ENCODE data around the gene SRGAP3.

SRGAP3 gene

GRCh38 chr3:9110316-9110715, 139.1 kb downstream of the SRGAP3 start:
- ChIA-PET POLR2A (no interaction called here), CTCF (interaction anchor here (1.6 kb wide), 1 partner anchor 9 kb away, joined by 3 read pairs; no protein-coding TSS in a partner anchor)
- WGBS (ENCODE audit: insufficient coverage), result 98% methylated on average over 12 of the region's 12 CpGs
- Histone ChIP-seq H3K27ac (ENCODE audit: insufficient read depth in 1 of 2, low read depth in 1 of 2, low read length in 2 of 2, poor library complexity in 1 of 2, severe bottlenecking in 2 of 2) (no peak overlapping the region), H3K9me3 (ENCODE audit: control extremely low read depth in 1 of 5, control insufficient read depth in 4 of 5, insufficient read depth in 2 of 5, low read depth in 1 of 5, low read length in 4 of 5) (peaks cover 0 to 3% (median 0%) of the 10 kb centered on the region in 5 experiments), H3K4me1 (ENCODE audit: control extremely low read depth in 1 of 4, control insufficient read depth in 4 of 4, insufficient read depth in 4 of 4, low read length in 3 of 4) (no peaks in the 10 kb centered on the region), H3K4me3 (ENCODE audit: control insufficient read depth in 1 of 7, extremely low read depth in 1 of 7, insufficient read depth in 4 of 7, low read depth in 2 of 7, low read length in 6 of 7) (no peak overlapping the region), H3K27me3 (replicated peaks in 2 of 5; ENCODE audit: control insufficient read depth in 4 of 5, insufficient read depth in 5 of 5, low read length in 4 of 5) (no peaks in the 10 kb centered on the region), H3K36me3 (ENCODE audit: control insufficient read depth in 4 of 4, insufficient read depth in 4 of 4, low read length in 3 of 4) (no peaks in the 10 kb centered on the region)
- DNase-seq, result no peak

GRCh38 chr3:9109568-9109914, 139.9 kb downstream of the SRGAP3 start:
- ChIA-PET POLR2A (no interaction called here), CTCF (interaction anchor here (1.6 kb wide), 1 partner anchor 10 kb away, joined by 3 read pairs; no protein-coding TSS in a partner anchor)
- no peak overlapping the region for H3K4me3 ChIP-seq (ENCODE audit: control insufficient read depth in 1 of 7, extremely low read depth in 1 of 7, insufficient read depth in 4 of 7, low read depth in 2 of 7, low read length in 6 of 7)
- H3K4me1 ChIP-seq (ENCODE audit: control extremely low read depth in 1 of 4, control insufficient read depth in 4 of 4, insufficient read depth in 4 of 4, low read length in 3 of 4), result no peaks in the 10 kb centered on the region
- no peak overlapping the region for H3K27ac ChIP-seq (ENCODE audit: insufficient read depth in 1 of 2, low read depth in 1 of 2, low read length in 2 of 2, poor library complexity in 1 of 2, severe bottlenecking in 2 of 2)
- peaks cover 0 to 2% (median 0%) of the 10 kb centered on the region in 4 experiments for H3K36me3 ChIP-seq (ENCODE audit: control insufficient read depth in 4 of 4, insufficient read depth in 4 of 4, low read length in 3 of 4)
- no peaks in the 10 kb centered on the region for H3K27me3 ChIP-seq (replicated peaks in 2 of 5; ENCODE audit: control insufficient read depth in 4 of 5, insufficient read depth in 5 of 5, low read length in 4 of 5)
- H3K9me3 ChIP-seq (ENCODE audit: control extremely low read depth in 1 of 5, control insufficient read depth in 4 of 5, insufficient read depth in 2 of 5, low read depth in 1 of 5, low read length in 4 of 5), result peaks cover 0 to 3% (median 0%) of the 10 kb centered on the region in 5 experiments
- 100% methylated on average over 2 of the region's 3 CpGs for WGBS (ENCODE audit: insufficient coverage)
- DNase-seq, result no peak

- no peak overlapping the region for H3K4me3 ChIP-seq (ENCODE audit: control insufficient read depth in 1 of 7, extremely low read depth in 1 of 7, insufficient read depth in 4 of 7, low read depth in 2 of 7, low read length in 6 of 7)
- ChIA-PET CTCF (interaction anchor here (1.6 kb wide), 1 partner anchor 11 kb away, joined by 3 read pairs; no protein-coding TSS in a partner anchor), POLR2A (no interaction called here)
- no peaks in the 10 kb centered on the region for H3K4me1 ChIP-seq (ENCODE audit: control extremely low read depth in 1 of 4, control insufficient read depth in 4 of 4, insufficient read depth in 4 of 4, low read length in 3 of 4)
- DNase-seq, result no peak
- no peak overlapping the region for H3K27ac ChIP-seq (ENCODE audit: insufficient read depth in 1 of 2, low read depth in 1 of 2, low read length in 2 of 2, poor library complexity in 1 of 2, severe bottlenecking in 2 of 2)
- H3K9me3 ChIP-seq (ENCODE audit: control extremely low read depth in 1 of 5, control insufficient read depth in 4 of 5, insufficient read depth in 2 of 5, low read depth in 1 of 5, low read length in 4 of 5), result peaks cover 0 to 7% (median 0%) of the 10 kb centered on the region in 5 experiments
- H3K27me3 ChIP-seq (replicated peaks in 2 of 5; ENCODE audit: control insufficient read depth in 4 of 5, insufficient read depth in 5 of 5, low read length in 4 of 5), result no peaks in the 10 kb centered on the region
- WGBS (ENCODE audit: insufficient coverage), result 96% methylated on average over 8 of the region's 8 CpGs
- H3K36me3 ChIP-seq (ENCODE audit: control insufficient read depth in 4 of 4, insufficient read depth in 4 of 4, low read length in 3 of 4), result peaks cover 0 to 5% (median 0%) of the 10 kb centered on the region in 4 experiments
Measured at GRCh38 chr3:9108876-9109567, 140.4 kb downstream of the SRGAP3 start.

GRCh38 chr3:9107738-9108137, 141.7 kb downstream of the SRGAP3 start:
- Histone ChIP-seq H3K36me3 (ENCODE audit: control insufficient read depth in 4 of 4, insufficient read depth in 4 of 4, low read length in 3 of 4) (peaks cover 0 to 5% (median 0%) of the 10 kb centered on the region in 4 experiments), H3K27ac (ENCODE audit: insufficient read depth in 1 of 2, low read depth in 1 of 2, low read length in 2 of 2, poor library complexity in 1 of 2, severe bottlenecking in 2 of 2) (no peak overlapping the region), H3K4me1 (ENCODE audit: control extremely low read depth in 1 of 4, control insufficient read depth in 4 of 4, insufficient read depth in 4 of 4, low read length in 3 of 4) (no peaks in the 10 kb centered on the region), H3K4me3 (ENCODE audit: control insufficient read depth in 1 of 7, extremely low read depth in 1 of 7, insufficient read depth in 4 of 7, low read depth in 2 of 7, low read length in 6 of 7) (no peak overlapping the region), H3K9me3 (ENCODE audit: control extremely low read depth in 1 of 5, control insufficient read depth in 4 of 5, insufficient read depth in 2 of 5, low read depth in 1 of 5, low read length in 4 of 5) (peaks cover 0 to 4% (median 0%) of the 10 kb centered on the region in 5 experiments), H3K27me3 (replicated peaks in 2 of 5; ENCODE audit: control insufficient read depth in 4 of 5, insufficient read depth in 5 of 5, low read length in 4 of 5) (no peaks in the 10 kb centered on the region)
- CTCF ChIA-PET, result no interaction called here
- POLR2A ChIA-PET, result no interaction called here
- WGBS (ENCODE audit: insufficient coverage), result 100% methylated on average over 1 of the region's 1 CpG
- no peak for DNase-seq

- no peak overlapping the region for H3K27ac ChIP-seq (ENCODE audit: insufficient read depth in 1 of 2, low read depth in 1 of 2, low read length in 2 of 2, poor library complexity in 1 of 2, severe bottlenecking in 2 of 2)
- no peak for DNase-seq
- no peaks in the 10 kb centered on the region for H3K27me3 ChIP-seq (replicated peaks in 2 of 5; ENCODE audit: control insufficient read depth in 4 of 5, insufficient read depth in 5 of 5, low read length in 4 of 5)
- H3K4me1 ChIP-seq (ENCODE audit: control extremely low read depth in 1 of 4, control insufficient read depth in 4 of 4, insufficient read depth in 4 of 4, low read length in 3 of 4), result no peaks in the 10 kb centered on the region
- ChIA-PET POLR2A (no interaction called here), CTCF (no interaction called here)
- WGBS (ENCODE audit: insufficient coverage), result no CpG with 5 or more reads among the region's 1 CpG
- H3K36me3 ChIP-seq (ENCODE audit: control insufficient read depth in 4 of 4, insufficient read depth in 4 of 4, low read length in 3 of 4), result peaks cover 0 to 5% (median 0%) of the 10 kb centered on the region in 4 experiments
- no peak overlapping the region for H3K4me3 ChIP-seq (ENCODE audit: control insufficient read depth in 1 of 7, extremely low read depth in 1 of 7, insufficient read depth in 4 of 7, low read depth in 2 of 7, low read length in 6 of 7)
- peaks cover 0 to 4% (median 0%) of the 10 kb centered on the region in 5 experiments for H3K9me3 ChIP-seq (ENCODE audit: control extremely low read depth in 1 of 5, control insufficient read depth in 4 of 5, insufficient read depth in 2 of 5, low read depth in 1 of 5, low read length in 4 of 5)
Measured at GRCh38 chr3:9105421-9105820, 144.0 kb downstream of the SRGAP3 start.

- Histone ChIP-seq H3K4me3 (ENCODE audit: control insufficient read depth in 1 of 7, extremely low read depth in 1 of 7, insufficient read depth in 4 of 7, low read depth in 2 of 7, low read length in 6 of 7) (no peak overlapping the region), H3K4me1 (ENCODE audit: control extremely low read depth in 1 of 4, control insufficient read depth in 4 of 4, insufficient read depth in 4 of 4, low read length in 3 of 4) (no peaks in the 10 kb centered on the region), H3K27me3 (replicated peaks in 2 of 5; ENCODE audit: control insufficient read depth in 4 of 5, insufficient read depth in 5 of 5, low read length in 4 of 5) (no peaks in the 10 kb centered on the region), H3K9me3 (ENCODE audit: control extremely low read depth in 1 of 5, control insufficient read depth in 4 of 5, insufficient read depth in 2 of 5, low read depth in 1 of 5, low read length in 4 of 5) (peaks cover 0 to 4% (median 0%) of the 10 kb centered on the region in 5 experiments), H3K36me3 (ENCODE audit: control insufficient read depth in 4 of 4, insufficient read depth in 4 of 4, low read length in 3 of 4) (peaks cover 0 to 5% (median 0%) of the 10 kb centered on the region in 4 experiments), H3K27ac (ENCODE audit: insufficient read depth in 1 of 2, low read depth in 1 of 2, low read length in 2 of 2, poor library complexity in 1 of 2, severe bottlenecking in 2 of 2) (no peak overlapping the region)
- no CpG with 5 or more reads among the region's 4 CpGs for WGBS (ENCODE audit: insufficient coverage)
- no peak for DNase-seq
- ChIA-PET POLR2A (no interaction called here), CTCF (no interaction called here)
Measured at GRCh38 chr3:9104121-9104520, 145.3 kb downstream of the SRGAP3 start.

GRCh38 chr3:9102240-9102981, 147.0 kb downstream of the SRGAP3 start:
- no peaks in the 10 kb centered on the region for H3K27me3 ChIP-seq (replicated peaks in 2 of 5; ENCODE audit: control insufficient read depth in 4 of 5, insufficient read depth in 5 of 5, low read length in 4 of 5)
- POLR2A ChIA-PET, result no interaction called here

More at GRCh38 chr3:9102240-9102981, 147.0 kb downstream of the SRGAP3 start:
- Histone ChIP-seq H3K36me3 (ENCODE audit: control insufficient read depth in 4 of 4, insufficient read depth in 4 of 4, low read length in 3 of 4) (peaks cover 0 to 5% (median 0%) of the 10 kb centered on the region in 4 experiments), H3K4me3 (ENCODE audit: control insufficient read depth in 1 of 7, extremely low read depth in 1 of 7, insufficient read depth in 4 of 7, low read depth in 2 of 7, low read length in 6 of 7) (no peak overlapping the region), H3K27ac (ENCODE audit: insufficient read depth in 1 of 2, low read depth in 1 of 2, low read length in 2 of 2, poor library complexity in 1 of 2, severe bottlenecking in 2 of 2) (no peak overlapping the region), H3K4me1 (ENCODE audit: control extremely low read depth in 1 of 4, control insufficient read depth in 4 of 4, insufficient read depth in 4 of 4, low read length in 3 of 4) (no peaks in the 10 kb centered on the region), H3K9me3 (ENCODE audit: control extremely low read depth in 1 of 5, control insufficient read depth in 4 of 5, insufficient read depth in 2 of 5, low read depth in 1 of 5, low read length in 4 of 5) (peaks cover 0 to 4% (median 0%) of the 10 kb centered on the region in 5 experiments)
- CTCF ChIA-PET, result no interaction called here
- 100% methylated on average over 12 of the region's 12 CpGs for WGBS (ENCODE audit: insufficient coverage)
- DNase-seq, result no peak

All from common myeloid progenitor, CD34-positive (primary cell).